CD4-positive, alpha-beta T cell (primary cell): ENCODE data around the gene NDUFB3. TPM values are rescaled to one million over a fixed set of nuclear protein-coding genes. Genes with fewer than 3 reads are reported as not detected.
A peak's percentile ranks its signal among the peaks of the same experiment; 100 is the strongest.

Experiments used
- ATAC-seq: fragments of 200-7000 bp; cut with Tn5 transposase; one replicate; pipeline ENCODE4 v1.10.0; 2022; ENCODE audit warnings: mild to moderate bottlenecking; ENCODE audit not compliant: poor library complexity
- CTCF ChIA-PET: fragments of 350-600 bp; sonication (Branson Sonifier 250); formaldehyde crosslinking; loops from one replicate; lab custom pipeline; 2021; ENCODE audit warnings: antibody characterized with exemption, inconsistent platforms; lab: Charles Lee
- POLR2A ChIA-PET: fragments of 350-600 bp; sonication (Branson Sonifier 250); formaldehyde crosslinking; loops from one replicate; lab custom pipeline; 2021; ENCODE audit warnings: antibody characterized with exemption, inconsistent platforms; lab: Charles Lee
- DNase-seq, 14 experiments: peaks; one replicate each; pipeline ENCODE4 v3.0.0-alpha.2; 2013 to 2020; ENCODE audit warnings: mixed read lengths in 2 of 14
- H3K27ac ChIP-seq, 2 donors: one replicate each; pipeline versions ENCODE4 v1.5.1 to v1.7.0; 2013; ENCODE audit warnings: low read length in 2 of 2, low read depth in 1 of 2, mild to moderate bottlenecking in 1 of 2
- H3K27me3 ChIP-seq, 2 experiments: 1 replicate in 1 of 2; 2 replicates in 1 of 2; pipeline versions ENCODE4 v1.6.1 to v1.7.0; 2013; ENCODE audit warnings: low read length in 2 of 2, control low read depth in 1 of 2, mild to moderate bottlenecking in 1 of 2, moderate library complexity in 1 of 2; ENCODE audit not compliant: insufficient read depth in 2 of 2, control insufficient read depth in 1 of 2
- H3K36me3 ChIP-seq: one replicate; pipeline ENCODE4 v1.6.1; 2013; ENCODE audit warnings: low read length, control low read depth; ENCODE audit not compliant: insufficient read depth
- H3K4me1 ChIP-seq: one replicate; pipeline ENCODE4 v1.6.1; 2013; ENCODE audit warnings: low read length, control low read depth; ENCODE audit not compliant: insufficient read depth
- H3K4me3 ChIP-seq: one replicate; pipeline ENCODE4 v1.5.1; 2013; ENCODE audit warnings: mild to moderate bottlenecking, low read length, moderate library complexity
- H3K9me3 ChIP-seq, 2 experiments: 1 replicate in 1 of 2; 2 replicates in 1 of 2; pipeline versions ENCODE4 v1.6.1 to v1.7.0; 2013; ENCODE audit warnings: low read length in 2 of 2, mild to moderate bottlenecking in 2 of 2, control low read depth in 1 of 2, moderate library complexity in 1 of 2; ENCODE audit not compliant: control insufficient read depth in 1 of 2, insufficient read depth in 1 of 2
- H3K27ac Mint-ChIP-seq: one replicate; pipeline ENCODE4 v1.8.0; 2020; ENCODE audit warnings: mixed read lengths
- H3K27me3 Mint-ChIP-seq: one replicate; pipeline ENCODE4 v1.8.0; 2021; ENCODE audit warnings: mixed read lengths
- H3K36me3 Mint-ChIP-seq: one replicate; pipeline ENCODE4 v1.8.0; 2021; ENCODE audit warnings: low read depth, mixed read lengths
- H3K4me1 Mint-ChIP-seq: one replicate; pipeline ENCODE4 v1.8.0; 2021; ENCODE audit warnings: low read depth, mixed read lengths
- H3K4me3 Mint-ChIP-seq: one replicate; pipeline ENCODE4 v1.8.0; 2020; ENCODE audit warnings: mild to moderate bottlenecking, mixed read lengths
- H3K9me3 Mint-ChIP-seq: one replicate; pipeline ENCODE4 v1.8.0; 2020; ENCODE audit warnings: mixed read lengths
- intact Hi-C, 2 experiments: fragments of 100-400 bp; cut with DNase I in 1 of 2; cut with micrococcal nuclease in 1 of 2; formaldehyde crosslinking; loops; one replicate each; pipeline versions ENCODE4 v1.15.1 to v1.9.0; 2023 to 2025; cut with DNase I, micrococcal nuclease
- total RNA-seq, 174 experiments: library from RNA in 2 of 174; stranded (reverse) in 2 of 174; gene quantifications; one replicate each; pipeline ENCODE4 v1.2.3 and lab custom pipeline; 2021 to 2026
- TF ChIP-seq, protein P1 (sequence below): fragments of 200-600 bp; IDR thresholded peaks from one replicate; pipeline ENCODE4 v1.8.0; 2022; ENCODE audit warnings: antibody characterized with exemption, mild to moderate bottlenecking

Gene NDUFB3
- total RNA-seq, 2 experiments from 2014 or later: 10.1 to 13.6 TPM

DNA sequence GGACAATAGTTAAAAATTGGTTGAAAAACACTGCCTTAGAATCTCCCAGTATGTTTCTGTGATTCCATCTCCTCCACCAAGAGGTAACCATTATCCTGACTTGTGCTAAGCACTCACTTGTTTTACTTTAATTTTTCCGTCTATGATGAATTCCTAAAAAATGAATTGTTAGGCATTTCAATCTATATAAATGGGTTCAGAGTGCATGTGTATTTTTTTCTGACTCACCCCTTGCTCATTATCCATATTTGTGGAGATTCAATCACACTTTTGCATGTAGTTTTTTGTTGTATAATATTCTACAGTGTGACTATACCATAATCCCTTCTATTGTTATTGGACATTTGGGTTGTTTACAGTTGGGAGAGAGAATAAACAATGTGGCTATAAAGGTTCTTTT lies 1.3 kb downstream of the NDUFB3 start:
- Mint-ChIP-seq H3K27ac (peak overlapping the region; percentile 59), H3K4me1 (peaks cover 46% of the 10 kb centered on the region), H3K4me3 (peak overlapping the region; percentile 79), H3K36me3 (peaks cover 15% of the 10 kb centered on the region), H3K9me3 (no peaks in the 10 kb centered on the region), H3K27me3 (no peaks in the 10 kb centered on the region)
- H3K9me3 ChIP-seq: no peaks in the 10 kb centered on the region
- ChIA-PET CTCF (no interaction called here), POLR2A (interaction anchor here (1.2 to 5.9 kb wide), 3 partner anchors 44 to 360 kb away, joined by 3 to 103 read pairs (median 39); partner anchors contain the start of genes CFLAR and ORC2)
- H3K4me1 ChIP-seq: peaks cover 12% of the 10 kb centered on the region
- ATAC-seq (no peak), DNase-seq (no peak)
- TF ChIP-seq, protein P1, sequence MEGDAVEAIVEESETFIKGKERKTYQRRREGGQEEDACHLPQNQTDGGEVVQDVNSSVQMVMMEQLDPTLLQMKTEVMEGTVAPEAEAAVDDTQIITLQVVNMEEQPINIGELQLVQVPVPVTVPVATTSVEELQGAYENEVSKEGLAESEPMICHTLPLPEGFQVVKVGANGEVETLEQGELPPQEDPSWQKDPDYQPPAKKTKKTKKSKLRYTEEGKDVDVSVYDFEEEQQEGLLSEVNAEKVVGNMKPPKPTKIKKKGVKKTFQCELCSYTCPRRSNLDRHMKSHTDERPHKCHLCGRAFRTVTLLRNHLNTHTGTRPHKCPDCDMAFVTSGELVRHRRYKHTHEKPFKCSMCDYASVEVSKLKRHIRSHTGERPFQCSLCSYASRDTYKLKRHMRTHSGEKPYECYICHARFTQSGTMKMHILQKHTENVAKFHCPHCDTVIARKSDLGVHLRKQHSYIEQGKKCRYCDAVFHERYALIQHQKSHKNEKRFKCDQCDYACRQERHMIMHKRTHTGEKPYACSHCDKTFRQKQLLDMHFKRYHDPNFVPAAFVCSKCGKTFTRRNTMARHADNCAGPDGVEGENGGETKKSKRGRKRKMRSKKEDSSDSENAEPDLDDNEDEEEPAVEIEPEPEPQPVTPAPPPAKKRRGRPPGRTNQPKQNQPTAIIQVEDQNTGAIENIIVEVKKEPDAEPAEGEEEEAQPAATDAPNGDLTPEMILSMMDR: no peak
- H3K27me3 ChIP-seq: no peaks in the 10 kb centered on the region
- intact Hi-C loops: loop anchor here (2.0 to 5.0 kb wide), 5 partner anchors 40 to 361 kb away; partner anchors contain the start of gene BZW1 (in 1 of the 2)
- H3K4me3 ChIP-seq: no peak overlapping the region
- no peaks in the 10 kb centered on the region for H3K36me3 ChIP-seq
- no peak overlapping the region for H3K27ac ChIP-seq

- POLR2A ChIA-PET: no interaction called here
- no peak overlapping the region for H3K4me3 ChIP-seq
- Mint-ChIP-seq H3K36me3 (peaks cover 24% of the 10 kb centered on the region), H3K27ac (no peak overlapping the region), H3K9me3 (no peaks in the 10 kb centered on the region), H3K27me3 (no peaks in the 10 kb centered on the region), H3K4me1 (peaks cover 32% of the 10 kb centered on the region), H3K4me3 (no peak overlapping the region)
- ATAC-seq (no peak), DNase-seq (no peak)
- peaks cover 9% of the 10 kb centered on the region for H3K4me1 ChIP-seq
- CTCF ChIA-PET: interaction anchor here (0.6 to 0.7 kb wide), 2 partner anchors 8 to 204 kb away, joined by 4 to 5 read pairs; no protein-coding TSS in a partner anchor
- intact Hi-C loops: loop anchor here (5.0 kb wide), 4 partner anchors 102 to 363 kb away; partner anchors contain the start of gene BZW1 (in 1 of the 2)
- H3K27ac ChIP-seq: no peak overlapping the region
- H3K27me3 ChIP-seq: no peaks in the 10 kb centered on the region
- H3K36me3 ChIP-seq: peaks cover 9% of the 10 kb centered on the region
- TF ChIP-seq, protein P1: no peak
- H3K9me3 ChIP-seq: no peaks in the 10 kb centered on the region
Measured at GRCh38 chr2:201074996-201075395, 3.2 kb downstream of the NDUFB3 start.

- no peaks in the 10 kb centered on the region for H3K27me3 ChIP-seq
- Mint-ChIP-seq H3K27me3 (no peaks in the 10 kb centered on the region), H3K4me3 (no peak overlapping the region), H3K9me3 (no peaks in the 10 kb centered on the region), H3K4me1 (peaks cover 8% of the 10 kb centered on the region), H3K27ac (peak overlapping the region; percentile 44), H3K36me3 (peaks cover 51% of the 10 kb centered on the region)
- CTCF ChIA-PET: interaction anchor here (2.0 kb wide), 1 partner anchor 16 kb away, joined by 8 read pairs; no protein-coding TSS in a partner anchor
- ATAC-seq: no peak
- H3K9me3 ChIP-seq: no peaks in the 10 kb centered on the region
- peaks cover 47% of the 10 kb centered on the region for H3K36me3 ChIP-seq
- no peak for DNase-seq
- intact Hi-C loops: no loop called here
- H3K4me3 ChIP-seq: no peak overlapping the region
- H3K27ac ChIP-seq: no peak overlapping the region
- POLR2A ChIA-PET: interaction anchor here (0.7 to 1.1 kb wide), 2 partner anchors 16 to 32 kb away, joined by 3 read pairs; no protein-coding TSS in a partner anchor
- H3K4me1 ChIP-seq: peaks cover 3% of the 10 kb centered on the region
- TF ChIP-seq, protein P1: no peak
Measured at GRCh38 chr2:201084863-201085262, 13.1 kb downstream of the NDUFB3 start.
